ENCODE measurements around the gene TMTC2. TPM values are rescaled to one million over a fixed set of nuclear protein-coding genes. Genes with fewer than 3 reads are reported as not detected.

The TMTC2 gene
- total and polyA plus RNA-seq, 2 experiments from 2014 or later: 0.36 to 5.6 TPM

- Histone ChIP-seq H3K9me2 (ENCODE audit: insufficient read depth) (no peaks in the 10 kb centered on the region), H3K4me3 (no peak overlapping the region), H3K4me2 (ENCODE audit: unreplicated experiment) (no peak overlapping the region), H3K9ac (no peak overlapping the region), H3K9me3 (ENCODE audit: low read depth) (no peaks in the 10 kb centered on the region), H3K36me3 (ENCODE audit: low read depth) (no peaks in the 10 kb centered on the region), H3K79me2 (ENCODE audit: insufficient read depth) (no peaks in the 10 kb centered on the region), H2AFZ (no peak overlapping the region), H3K27me3 (replicated peaks; ENCODE audit: insufficient read depth) (no peaks in the 10 kb centered on the region), H3F3A (ENCODE audit: insufficient read depth) (no peaks in the 10 kb centered on the region), H4K20me1 (ENCODE audit: insufficient read depth) (no peaks in the 10 kb centered on the region), H3K4me1 (ENCODE audit: insufficient read depth) (no peaks in the 10 kb centered on the region), H3K27ac (no peak overlapping the region)
- in situ Hi-C loops (cut with MboI): no loop called here
- WGBS, 2 experiments (ENCODE audit: low coverage in 1 of 2, low lambda C conversion rate in 2 of 2, missing lambda C conversion rate in 2 of 2): 84 to 85% methylated on average over 10 of the region's 10 CpGs
- no peak for DNase-seq
- no peak for TF ChIP-seq EZH2 (IDR thresholded peaks at IDR 0.05; ENCODE audit: insufficient read depth, poor library complexity, severe bottlenecking)
- no peak for TF ChIP-seq EZH2phosphoT487 (IDR thresholded peaks at IDR 0.05; ENCODE audit: insufficient read depth, low read depth)
Observed at GRCh38 chr12:83086023-83086422, 399.3 kb downstream of the TMTC2 start.

GRCh38 chr12:83089575-83089974 is 402.9 kb downstream of the TMTC2 start:
- no peak overlapping the region for H3K4me3 ChIP-seq
- whole genome bisulfite sequencing, 2 experiments (ENCODE audit: low coverage in 1 of 2, low lambda C conversion rate in 2 of 2, missing lambda C conversion rate in 2 of 2): 87 to 89% methylated on average over 2 of the region's 2 CpGs
- H3K79me2 ChIP-seq (ENCODE audit: insufficient read depth): no peaks in the 10 kb centered on the region
- H3K9me3 ChIP-seq (ENCODE audit: low read depth): no peaks in the 10 kb centered on the region
- no peak overlapping the region for H3K27ac ChIP-seq
- no peak for DNase-seq
- H3K27me3 ChIP-seq (replicated peaks; ENCODE audit: insufficient read depth): no peaks in the 10 kb centered on the region
- no peak for TF ChIP-seq EZH2phosphoT487 (IDR thresholded peaks at IDR 0.05; ENCODE audit: insufficient read depth, low read depth)
- no peak for TF ChIP-seq EZH2 (IDR thresholded peaks at IDR 0.05; ENCODE audit: insufficient read depth, poor library complexity, severe bottlenecking)
- no peak overlapping the region for H3K4me2 ChIP-seq (ENCODE audit: unreplicated experiment)
- no peak overlapping the region for H3K9ac ChIP-seq
- no peak overlapping the region for H2AFZ ChIP-seq
- H3K9me2 ChIP-seq (ENCODE audit: insufficient read depth): no peaks in the 10 kb centered on the region
- H4K20me1 ChIP-seq (ENCODE audit: insufficient read depth): no peaks in the 10 kb centered on the region
- in situ Hi-C loops (cut with MboI): no loop called here
- H3K4me1 ChIP-seq (ENCODE audit: insufficient read depth): no peaks in the 10 kb centered on the region
- no peaks in the 10 kb centered on the region for H3K36me3 ChIP-seq (ENCODE audit: low read depth)
- no peaks in the 10 kb centered on the region for H3F3A ChIP-seq (ENCODE audit: insufficient read depth)

GRCh38 chr12:83092129-83092528 is 405.4 kb downstream of the TMTC2 start:
- in situ Hi-C loops (cut with MboI): no loop called here
- no peak for DNase-seq
- 55 to 70% methylated on average over 1 of the region's 1 CpG for WGBS, 2 experiments (ENCODE audit: low coverage in 1 of 2, low lambda C conversion rate in 2 of 2, missing lambda C conversion rate in 2 of 2)

DNA sequence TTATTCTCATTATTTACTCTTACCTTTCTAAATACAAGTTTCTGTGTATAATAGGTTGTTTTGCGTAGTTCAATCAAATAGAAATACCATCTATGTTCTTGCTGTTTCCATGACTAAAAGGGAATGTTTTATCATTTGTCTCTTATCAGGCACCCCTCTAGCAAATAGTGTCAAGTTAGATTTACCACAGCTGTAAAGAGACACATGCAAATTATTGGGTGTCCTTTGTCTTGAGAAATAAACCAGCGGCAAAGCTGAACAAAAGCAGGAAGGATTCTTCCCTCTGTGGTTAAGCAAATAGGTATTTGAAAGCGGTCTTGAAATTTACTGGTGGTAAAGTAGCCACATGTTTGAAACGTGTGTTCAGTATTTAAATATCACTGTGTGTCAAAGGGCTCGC is 405.9 kb downstream of the TMTC2 start:
- no peak overlapping the region for H3K4me2 ChIP-seq (ENCODE audit: unreplicated experiment)
- DNase-seq: no peak
- H3K27ac ChIP-seq: no peak overlapping the region
- H3K4me3 ChIP-seq: no peak overlapping the region
- 83 to 86% methylated on average over 5 of the region's 5 CpGs for WGBS, 2 experiments (ENCODE audit: low coverage in 1 of 2, low lambda C conversion rate in 2 of 2, missing lambda C conversion rate in 2 of 2)
- H3K9ac ChIP-seq: no peak overlapping the region
- no peaks in the 10 kb centered on the region for H3K27me3 ChIP-seq (replicated peaks; ENCODE audit: insufficient read depth)
- H3K36me3 ChIP-seq (ENCODE audit: low read depth): no peaks in the 10 kb centered on the region
- H3K9me2 ChIP-seq (ENCODE audit: insufficient read depth): no peaks in the 10 kb centered on the region
- H3K4me1 ChIP-seq (ENCODE audit: insufficient read depth): no peaks in the 10 kb centered on the region
- no peak for TF ChIP-seq EZH2phosphoT487 (IDR thresholded peaks at IDR 0.05; ENCODE audit: insufficient read depth, low read depth)
- TF ChIP-seq EZH2 (IDR thresholded peaks at IDR 0.05; ENCODE audit: insufficient read depth, poor library complexity, severe bottlenecking): no peak
- no peaks in the 10 kb centered on the region for H3K79me2 ChIP-seq (ENCODE audit: insufficient read depth)
- in situ Hi-C loops (cut with MboI): no loop called here
- H4K20me1 ChIP-seq (ENCODE audit: insufficient read depth): no peaks in the 10 kb centered on the region
- H3K9me3 ChIP-seq (ENCODE audit: low read depth): no peaks in the 10 kb centered on the region
- no peaks in the 10 kb centered on the region for H3F3A ChIP-seq (ENCODE audit: insufficient read depth)
- no peak overlapping the region for H2AFZ ChIP-seq

More at GRCh38 chr12:83092129-83092528, 405.4 kb downstream of the TMTC2 start:
- no peaks in the 10 kb centered on the region for H3K79me2 ChIP-seq (ENCODE audit: insufficient read depth)
- H3K36me3 ChIP-seq (ENCODE audit: low read depth): no peaks in the 10 kb centered on the region
- H3K27me3 ChIP-seq (replicated peaks; ENCODE audit: insufficient read depth): no peaks in the 10 kb centered on the region
- H3K4me1 ChIP-seq (ENCODE audit: insufficient read depth): no peaks in the 10 kb centered on the region
- no peaks in the 10 kb centered on the region for H3K9me3 ChIP-seq (ENCODE audit: low read depth)
- no peak overlapping the region for H3K4me2 ChIP-seq (ENCODE audit: unreplicated experiment)
- no peak overlapping the region for H3K9ac ChIP-seq
- no peaks in the 10 kb centered on the region for H3K9me2 ChIP-seq (ENCODE audit: insufficient read depth)
- H2AFZ ChIP-seq: no peak overlapping the region
- H3F3A ChIP-seq (ENCODE audit: insufficient read depth): no peaks in the 10 kb centered on the region
- H3K27ac ChIP-seq: no peak overlapping the region
- no peak overlapping the region for H3K4me3 ChIP-seq
- no peaks in the 10 kb centered on the region for H4K20me1 ChIP-seq (ENCODE audit: insufficient read depth)
- TF ChIP-seq EZH2phosphoT487 (IDR thresholded peaks at IDR 0.05; ENCODE audit: insufficient read depth, low read depth): no peak
- TF ChIP-seq EZH2 (IDR thresholded peaks at IDR 0.05; ENCODE audit: insufficient read depth, poor library complexity, severe bottlenecking): no peak

DNA sequence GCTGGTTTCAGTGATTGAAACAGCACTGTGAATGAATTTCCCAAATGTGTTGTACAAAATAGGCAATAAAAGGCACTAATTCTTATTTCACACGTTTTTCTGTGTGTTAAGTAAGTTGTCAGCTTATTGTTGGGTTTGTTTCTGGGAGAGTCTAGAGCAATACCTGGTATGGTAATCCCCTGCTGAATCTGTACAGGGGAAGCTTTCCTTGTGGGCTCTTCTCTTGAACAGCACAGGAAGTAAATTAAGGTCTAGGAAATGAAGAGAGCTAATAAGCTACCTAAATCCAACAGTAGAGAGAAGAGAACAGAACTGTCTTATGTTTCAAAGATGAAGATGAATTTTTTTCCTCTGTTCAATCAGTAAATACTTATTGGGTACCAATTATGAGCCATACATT is 406.7 kb downstream of the TMTC2 start:
- no peaks in the 10 kb centered on the region for H3K4me1 ChIP-seq (ENCODE audit: insufficient read depth)
- H3K36me3 ChIP-seq (ENCODE audit: low read depth): no peaks in the 10 kb centered on the region
- no peaks in the 10 kb centered on the region for H4K20me1 ChIP-seq (ENCODE audit: insufficient read depth)
- TF ChIP-seq EZH2 (IDR thresholded peaks at IDR 0.05; ENCODE audit: insufficient read depth, poor library complexity, severe bottlenecking) (no peak), EZH2phosphoT487 (IDR thresholded peaks at IDR 0.05; ENCODE audit: insufficient read depth, low read depth) (no peak)
- DNase-seq: no peak
- in situ Hi-C loops (cut with MboI): no loop called here
- H2AFZ ChIP-seq: no peak overlapping the region
- H3K9me3 ChIP-seq (ENCODE audit: low read depth): no peaks in the 10 kb centered on the region
- H3K4me3 ChIP-seq: no peak overlapping the region
- no peaks in the 10 kb centered on the region for H3K27me3 ChIP-seq (replicated peaks; ENCODE audit: insufficient read depth)
- H3K9me2 ChIP-seq (ENCODE audit: insufficient read depth): no peaks in the 10 kb centered on the region
- no peak overlapping the region for H3K4me2 ChIP-seq (ENCODE audit: unreplicated experiment)
- WGBS, 2 experiments (ENCODE audit: low coverage in 1 of 2, low lambda C conversion rate in 2 of 2, missing lambda C conversion rate in 2 of 2): 31 to 32% methylated on average over 1 of the region's 1 CpG
- no peak overlapping the region for H3K9ac ChIP-seq
- H3K27ac ChIP-seq: no peak overlapping the region
- no peaks in the 10 kb centered on the region for H3F3A ChIP-seq (ENCODE audit: insufficient read depth)
- no peaks in the 10 kb centered on the region for H3K79me2 ChIP-seq (ENCODE audit: insufficient read depth)

All from GM23248 (cell line).